MG63 (cell line): ENCODE measurements around the gene MARK4. TPM values are rescaled to one million over a fixed set of nuclear protein-coding genes. Genes with fewer than 3 reads are reported as not detected.
"Not testable (repeated sequence)": the region's sequence is repeated elsewhere in the genome, so short reads cannot be mapped to it uniquely, and the experiment has no call there.

Experiments
- DNase-seq: peaks from one replicate; pipeline ENCODE4 v3.0.0-alpha.2; 2020
- H3K27me3 ChIP-seq: fragments of 250-450 bp; sonication (Bioruptor Pico); 2 replicates; pipeline ENCODE4 v1.5.1; 2020; ENCODE audit warnings: mild to moderate bottlenecking, moderate library complexity
- H3K36me3 ChIP-seq: fragments of 250-450 bp; sonication (Bioruptor Pico); 2 replicates; pipeline ENCODE4 v1.5.1; 2020; ENCODE audit warnings: mild to moderate bottlenecking, moderate library complexity
- H3K4me3 ChIP-seq: fragments of 250-450 bp; sonication (Bioruptor Pico); 2 replicates; pipeline ENCODE4 v1.5.1; 2020; ENCODE audit warnings: mild to moderate bottlenecking, moderate library complexity
- H3K9me3 ChIP-seq: fragments of 250-450 bp; sonication (Bioruptor Pico); 2 replicates; pipeline ENCODE4 v1.5.1; 2020; ENCODE audit warnings: mild to moderate bottlenecking, moderate library complexity
- total RNA-seq: library from RNA; depleted of rRNA; stranded (reverse); fragments of >200 nt; shearing (Covaris generic); gene quantifications from 2 replicates; pipeline ENCODE4 v1.2.3, GENCODE V29; 2014; ENCODE audit warnings: low replicate concordance

The MARK4 gene
- total RNA-seq, 1 experiment from 2014 or later, result 12.0 TPM

DNA sequence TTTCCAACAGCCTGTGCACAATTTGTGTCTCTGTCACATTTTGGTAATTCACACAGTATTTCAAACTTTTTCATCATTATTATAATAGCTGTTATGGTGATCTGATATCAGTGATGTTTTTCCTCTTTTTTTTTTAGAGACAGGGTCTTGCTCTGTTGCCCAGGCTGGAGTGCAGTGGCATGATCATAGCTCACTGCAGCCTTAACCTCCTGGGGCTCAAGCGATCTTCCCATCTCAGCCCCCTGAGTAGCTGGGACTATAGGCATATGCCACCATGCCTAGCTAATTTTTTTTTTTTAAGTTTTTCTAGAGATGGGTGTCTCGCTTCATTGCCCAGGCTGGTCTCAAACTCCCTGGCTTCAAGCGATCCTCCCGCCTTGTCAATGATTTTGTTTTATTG lies 5.8 kb downstream of the MARK4 start:
- no peak overlapping the region for H3K4me3 ChIP-seq
- H3K27me3 ChIP-seq, result no peaks in the 10 kb centered on the region
- no peak for DNase-seq
- no peaks in the 10 kb centered on the region for H3K9me3 ChIP-seq
- peaks cover 28% of the 10 kb centered on the region for H3K36me3 ChIP-seq

DNA sequence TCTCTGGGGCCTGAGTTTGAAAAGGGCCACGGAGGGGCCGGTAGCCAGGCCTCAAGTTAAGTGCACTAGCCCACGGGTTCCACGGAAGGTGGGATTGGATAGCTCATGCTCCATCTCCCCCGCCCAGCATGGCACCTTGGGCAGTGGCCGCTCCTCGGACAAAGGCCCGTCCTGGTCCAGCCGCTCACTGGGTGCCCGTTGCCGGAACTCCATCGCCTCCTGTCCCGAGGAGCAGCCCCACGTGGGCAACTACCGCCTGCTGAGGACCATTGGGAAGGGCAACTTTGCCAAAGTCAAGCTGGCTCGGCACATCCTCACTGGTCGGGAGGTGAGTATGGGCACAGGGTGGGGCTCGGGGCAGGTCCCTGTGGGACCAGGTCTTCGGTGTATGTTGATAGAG lies 7.8 kb downstream of the MARK4 start:
- Histone ChIP-seq H3K4me3 (no peak overlapping the region), H3K27me3 (no peaks in the 10 kb centered on the region), H3K36me3 (peaks cover 22% of the 10 kb centered on the region), H3K9me3 (no peaks in the 10 kb centered on the region)
- DNase-seq, result no peak

DNA sequence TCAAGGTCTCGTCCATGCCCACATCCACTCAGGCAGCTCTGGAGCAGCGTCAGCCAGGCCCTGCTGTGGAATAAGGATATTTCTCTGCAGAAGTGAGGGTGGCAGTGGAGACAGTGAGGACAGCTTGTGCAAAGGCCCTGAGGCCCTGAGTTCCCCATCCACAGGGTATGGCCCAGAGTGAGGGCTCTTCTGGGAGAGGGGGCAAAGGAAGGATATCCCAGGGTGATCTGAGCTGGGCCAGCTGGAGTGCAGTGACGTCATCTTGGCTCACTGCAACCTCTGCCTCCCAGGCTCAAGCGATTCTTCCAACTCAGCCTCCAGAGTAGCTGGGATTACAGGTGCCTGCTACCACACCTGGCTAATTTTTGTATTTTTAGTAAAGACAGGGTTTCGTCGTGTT lies 11.5 kb downstream of the MARK4 start:
- H3K9me3 ChIP-seq, result no peaks in the 10 kb centered on the region

DNA sequence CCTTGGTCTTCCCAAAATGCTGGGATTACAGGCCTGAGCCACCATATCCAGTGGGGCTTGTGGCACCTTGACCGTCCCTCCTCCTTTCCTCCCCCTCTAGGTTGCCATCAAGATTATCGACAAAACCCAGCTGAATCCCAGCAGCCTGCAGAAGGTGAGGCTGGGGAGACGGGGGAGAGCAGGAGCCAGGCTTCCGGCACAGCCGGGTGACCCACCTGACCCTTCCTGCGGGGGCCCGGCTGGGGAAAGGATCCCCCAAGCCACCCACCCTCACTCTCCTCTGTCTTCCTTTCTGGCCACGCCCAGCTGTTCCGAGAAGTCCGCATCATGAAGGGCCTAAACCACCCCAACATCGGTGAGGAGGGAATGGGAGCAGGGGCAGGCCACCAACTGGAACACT lies 11.9 kb downstream of the MARK4 start:
- no peaks in the 10 kb centered on the region for H3K9me3 ChIP-seq
- no peaks in the 10 kb centered on the region for H3K27me3 ChIP-seq
- DNase-seq, result no peak
- H3K4me3 ChIP-seq, result no peak overlapping the region
- H3K36me3 ChIP-seq, result peaks cover 24% of the 10 kb centered on the region

More for the DNA sequence above, 11.5 kb downstream of the MARK4 start:
- H3K4me3 ChIP-seq, result no peak overlapping the region
- peaks cover 19% of the 10 kb centered on the region for H3K36me3 ChIP-seq
- no peaks in the 10 kb centered on the region for H3K27me3 ChIP-seq
- DNase-seq, result no peak

DNA sequence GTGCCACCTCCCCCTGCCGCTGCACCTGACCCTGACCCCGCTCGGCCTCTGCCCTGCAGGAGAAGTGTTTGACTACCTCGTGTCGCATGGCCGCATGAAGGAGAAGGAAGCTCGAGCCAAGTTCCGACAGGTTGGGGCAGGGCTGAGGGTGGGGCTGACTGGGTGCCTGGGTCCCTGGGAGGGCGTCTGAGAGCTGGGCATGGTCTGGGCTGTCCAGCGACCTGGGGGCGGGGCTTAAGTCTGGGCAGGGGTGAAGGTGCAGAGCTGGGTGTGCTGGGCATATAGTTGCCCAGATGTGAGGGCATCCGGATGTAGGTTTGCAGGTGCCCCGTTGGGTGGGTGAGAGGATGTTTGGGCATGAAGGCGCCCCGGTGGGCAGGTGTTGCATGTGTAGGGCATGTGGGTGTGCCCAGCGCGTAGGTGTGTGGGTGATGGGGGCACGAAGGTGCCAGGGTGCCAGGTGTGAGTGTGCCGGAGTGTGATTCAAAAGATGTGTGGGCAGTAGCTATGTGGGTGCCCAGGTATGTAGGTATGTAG lies 13.8 kb downstream of the MARK4 start:
- no peak for DNase-seq
- Histone ChIP-seq H3K4me3 (no peak overlapping the region), H3K9me3 (no peaks in the 10 kb centered on the region), H3K27me3 (no peaks in the 10 kb centered on the region), H3K36me3 (peaks cover 20% of the 10 kb centered on the region)

DNA sequence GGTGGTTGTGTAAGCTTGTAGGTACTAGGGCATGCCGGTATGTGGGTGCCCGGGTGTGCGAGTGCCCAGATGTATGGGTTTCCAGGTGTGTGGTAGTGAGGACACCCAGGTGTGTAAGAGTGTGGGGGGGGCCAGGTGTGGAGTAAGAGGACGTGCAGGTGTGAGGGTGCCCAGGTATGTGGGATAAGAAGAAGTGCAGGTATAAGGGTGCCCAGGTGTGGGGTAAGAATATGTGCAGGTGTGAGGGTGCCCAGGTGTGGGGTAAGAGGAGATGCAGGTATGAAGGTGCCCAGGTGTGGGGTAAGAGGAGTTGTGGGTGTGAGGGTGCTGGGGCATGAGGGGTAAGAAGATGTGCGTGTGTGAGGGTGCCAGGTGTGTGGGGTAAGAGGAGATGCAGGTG lies 14.3 kb downstream of the MARK4 start:
- no peak for DNase-seq
- H3K27me3 ChIP-seq, result no peaks in the 10 kb centered on the region
- H3K36me3 ChIP-seq, result peaks cover 20% of the 10 kb centered on the region
- H3K9me3 ChIP-seq, result no peaks in the 10 kb centered on the region
- no peak overlapping the region for H3K4me3 ChIP-seq

DNA sequence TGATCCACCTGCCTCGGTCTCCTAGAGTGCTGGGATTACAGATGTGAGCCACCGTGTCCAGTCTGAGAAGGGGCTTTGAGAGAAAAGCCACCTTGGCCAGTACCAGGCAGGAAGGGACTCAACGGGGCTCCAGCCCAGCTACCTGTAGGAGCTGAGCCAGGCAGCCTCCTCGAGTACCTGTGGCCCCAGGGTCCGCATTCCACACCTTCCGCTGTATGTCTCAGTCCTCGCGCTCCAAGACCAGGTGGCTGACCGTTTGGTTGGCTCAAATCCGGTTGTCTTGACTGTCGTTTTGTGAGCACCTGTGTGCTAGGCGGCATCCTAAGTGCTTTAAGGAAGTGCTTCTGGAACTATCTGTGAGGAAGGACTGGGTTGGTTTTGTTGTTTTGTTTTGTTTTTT lies 16.2 kb downstream of the MARK4 start:
- Histone ChIP-seq H3K27me3 (no peaks in the 10 kb centered on the region), H3K9me3 (no peaks in the 10 kb centered on the region)
- DNase-seq, result no peak

DNA sequence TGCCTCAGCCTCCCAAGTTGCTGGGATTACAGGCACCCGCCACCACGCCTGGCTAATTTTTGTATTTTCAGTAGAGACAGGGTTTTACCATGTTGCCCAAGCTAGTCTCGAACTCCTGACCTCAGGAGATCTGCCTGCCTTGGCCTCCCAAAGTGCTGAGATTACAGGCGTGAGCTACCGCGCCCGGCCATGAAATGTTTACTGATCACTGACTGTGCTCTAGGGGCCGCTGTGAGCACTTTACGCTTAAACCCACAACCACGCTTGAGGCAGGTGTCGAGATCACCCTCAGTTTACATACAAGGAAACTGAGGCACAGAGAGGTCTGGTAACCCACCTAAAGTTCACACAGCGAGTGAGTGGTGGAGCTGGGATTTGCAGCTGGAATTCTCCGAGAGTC lies 18.9 kb downstream of the MARK4 start:
- DNase-seq, H3K27me3 ChIP-seq, H3K9me3 ChIP-seq, H3K4me3 ChIP-seq: not testable (repeated sequence)
- H3K36me3 ChIP-seq, result peaks cover 45% of the 10 kb centered on the region

More for the DNA sequence above, 16.2 kb downstream of the MARK4 start:
- no peak overlapping the region for H3K4me3 ChIP-seq
- H3K36me3 ChIP-seq, result peaks cover 33% of the 10 kb centered on the region

DNA sequence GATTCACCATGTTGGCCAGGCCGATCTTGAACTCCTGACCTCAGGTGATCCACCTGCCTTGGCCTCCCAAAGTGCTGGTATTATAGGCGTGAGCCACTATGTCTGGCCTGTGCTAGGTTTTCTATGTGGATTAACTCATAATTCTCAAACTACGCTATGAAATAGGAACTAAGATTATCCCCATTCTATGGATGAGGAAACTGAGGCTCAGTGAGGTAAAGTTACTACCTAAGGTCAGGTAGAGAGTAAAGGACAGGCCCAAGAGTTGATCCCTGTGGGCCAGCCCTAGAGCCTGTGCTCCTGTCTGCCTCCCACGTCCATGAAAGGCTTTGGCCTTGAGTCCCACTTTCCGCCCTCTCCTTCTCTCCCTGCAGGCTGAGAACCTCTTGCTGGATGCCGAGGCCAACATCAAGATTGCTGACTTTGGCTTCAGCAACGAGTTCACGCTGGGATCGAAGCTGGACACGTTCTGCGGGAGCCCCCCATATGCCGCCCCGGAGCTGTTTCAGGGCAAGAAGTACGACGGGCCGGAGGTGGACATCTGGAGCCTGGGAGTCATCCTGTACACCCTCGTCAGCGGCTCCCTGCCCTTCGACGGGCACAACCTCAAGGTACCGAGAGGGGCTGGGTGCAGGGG lies 20.1 kb downstream of the MARK4 start:
- H3K9me3 ChIP-seq, result no peaks in the 10 kb centered on the region
- no peaks in the 10 kb centered on the region for H3K27me3 ChIP-seq
- peaks cover 55% of the 10 kb centered on the region for H3K36me3 ChIP-seq
- no peak overlapping the region for H3K4me3 ChIP-seq
- DNase-seq, result no peak

DNA sequence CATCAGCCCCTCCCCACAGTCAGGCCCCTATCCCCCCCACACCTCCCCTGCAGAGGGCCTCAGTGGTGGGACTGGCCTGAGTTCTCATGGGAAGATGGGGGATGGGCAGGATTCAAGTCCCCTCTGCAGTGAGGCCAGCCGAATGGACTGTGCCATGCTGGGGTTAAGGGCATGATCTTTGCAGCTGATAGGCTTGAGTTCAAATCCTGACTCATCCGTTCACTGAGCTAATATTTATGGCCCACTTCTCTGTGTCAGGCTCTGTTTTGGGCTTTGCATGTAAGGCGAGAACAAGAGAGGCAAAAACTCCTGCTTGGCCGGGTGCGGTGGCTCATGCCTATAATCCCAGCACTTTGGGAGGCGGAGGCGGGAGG lies 20.7 kb downstream of the MARK4 start:
- H3K4me3 ChIP-seq, result no peak overlapping the region
- no peak for DNase-seq
- no peaks in the 10 kb centered on the region for H3K9me3 ChIP-seq
- H3K27me3 ChIP-seq, result no peaks in the 10 kb centered on the region
- H3K36me3 ChIP-seq, result peaks cover 53% of the 10 kb centered on the region

DNA sequence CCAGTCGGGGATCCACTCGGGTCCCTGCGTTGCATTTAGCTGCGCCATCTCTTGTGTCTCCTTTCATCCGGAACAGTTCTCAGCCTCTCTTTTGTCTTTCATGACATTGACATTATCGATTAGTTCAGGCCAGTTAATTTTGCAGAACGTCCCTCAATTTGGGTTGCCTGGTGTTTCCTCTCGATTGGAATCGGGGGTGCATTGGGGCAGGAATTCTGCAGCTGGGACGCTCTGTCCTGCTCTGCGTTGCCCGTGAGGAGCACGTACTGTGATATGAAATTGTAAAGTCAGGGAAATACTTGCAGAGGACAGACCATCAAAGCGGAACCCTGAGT lies 22.4 kb downstream of the MARK4 start:
- Histone ChIP-seq H3K9me3 (no peaks in the 10 kb centered on the region), H3K4me3 (no peak overlapping the region), H3K36me3 (peaks cover 59% of the 10 kb centered on the region), H3K27me3 (no peaks in the 10 kb centered on the region)
- DNase-seq, result no peak

DNA sequence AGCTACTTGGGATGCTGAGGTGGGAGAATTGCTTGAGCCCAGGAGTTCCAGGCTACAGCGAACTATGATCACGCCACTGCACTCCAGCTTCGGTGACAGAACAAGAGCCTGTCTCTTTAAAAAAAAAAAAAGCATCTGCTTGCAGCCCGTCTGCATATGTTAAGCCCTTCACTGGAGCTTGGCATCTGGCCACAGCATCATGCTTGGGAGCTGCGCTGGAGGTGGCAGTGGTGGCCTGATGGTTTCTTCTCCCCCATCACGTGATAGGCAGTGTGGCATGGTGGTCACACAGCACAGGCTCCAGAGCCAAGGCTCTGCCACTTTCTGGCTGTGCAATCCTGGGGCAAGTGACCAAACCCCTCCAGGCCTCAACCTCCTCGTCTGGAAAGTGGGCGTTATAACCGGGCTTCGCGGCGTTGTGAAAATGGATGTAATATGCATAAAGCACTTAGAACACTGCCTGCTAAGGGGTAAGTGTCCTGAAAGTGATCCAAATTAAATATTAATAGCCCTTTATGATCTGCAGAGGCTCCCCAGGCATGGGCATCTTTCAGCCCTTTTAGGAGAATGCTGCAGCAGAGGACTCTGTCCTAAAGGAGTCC lies 24.4 kb downstream of the MARK4 start:
- DNase-seq, result no peak
- Histone ChIP-seq H3K4me3 (no peak overlapping the region), H3K27me3 (no peaks in the 10 kb centered on the region), H3K9me3 (no peaks in the 10 kb centered on the region), H3K36me3 (peaks cover 68% of the 10 kb centered on the region)

DNA sequence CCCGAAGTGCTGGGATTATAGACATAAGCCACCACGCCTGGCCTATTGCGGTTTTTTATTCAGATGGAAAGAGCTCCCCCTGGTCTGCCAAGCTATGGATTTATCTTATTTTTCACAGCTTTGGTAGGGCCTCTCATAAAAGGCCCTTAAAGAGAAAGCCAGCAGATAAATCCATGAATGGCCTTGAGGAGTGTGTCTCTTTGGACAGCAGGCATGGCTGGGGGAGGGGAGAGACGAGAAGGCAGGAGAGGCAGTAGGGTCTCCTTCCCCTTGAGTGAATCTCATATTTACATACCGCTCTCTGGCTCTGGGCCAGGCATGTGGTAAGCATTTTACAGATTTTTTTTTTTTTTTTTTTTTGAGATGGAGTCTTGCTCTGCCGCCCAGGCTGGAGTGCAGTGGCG lies 25.2 kb downstream of the MARK4 start:
- Histone ChIP-seq H3K36me3 (peaks cover 61% of the 10 kb centered on the region), H3K9me3 (no peaks in the 10 kb centered on the region), H3K4me3 (no peak overlapping the region), H3K27me3 (no peaks in the 10 kb centered on the region)
- DNase-seq, result no peak

DNA sequence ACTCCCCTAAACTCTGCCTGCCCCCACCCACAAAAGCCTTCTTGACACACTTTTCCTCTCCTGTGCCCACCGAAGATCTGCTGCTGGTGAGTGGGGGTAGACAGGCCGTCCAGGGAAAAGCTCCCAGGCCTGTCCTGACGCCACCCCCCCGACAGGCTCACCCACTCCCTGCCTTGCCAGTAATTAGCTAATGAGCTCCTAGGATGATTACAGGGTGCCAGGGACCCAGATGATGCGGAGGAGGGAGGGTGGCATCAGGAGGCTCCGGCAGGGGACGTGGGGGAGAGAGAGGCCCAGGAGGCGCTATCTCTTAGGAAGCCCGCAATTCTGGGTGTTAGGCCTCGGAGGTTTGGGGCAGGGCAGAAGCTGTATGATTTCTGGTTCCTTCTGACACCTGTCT lies 27.0 kb downstream of the MARK4 start:
- Histone ChIP-seq H3K9me3 (no peaks in the 10 kb centered on the region), H3K4me3 (no peak overlapping the region), H3K36me3 (peaks cover 66% of the 10 kb centered on the region), H3K27me3 (no peaks in the 10 kb centered on the region)
- no peak for DNase-seq

DNA sequence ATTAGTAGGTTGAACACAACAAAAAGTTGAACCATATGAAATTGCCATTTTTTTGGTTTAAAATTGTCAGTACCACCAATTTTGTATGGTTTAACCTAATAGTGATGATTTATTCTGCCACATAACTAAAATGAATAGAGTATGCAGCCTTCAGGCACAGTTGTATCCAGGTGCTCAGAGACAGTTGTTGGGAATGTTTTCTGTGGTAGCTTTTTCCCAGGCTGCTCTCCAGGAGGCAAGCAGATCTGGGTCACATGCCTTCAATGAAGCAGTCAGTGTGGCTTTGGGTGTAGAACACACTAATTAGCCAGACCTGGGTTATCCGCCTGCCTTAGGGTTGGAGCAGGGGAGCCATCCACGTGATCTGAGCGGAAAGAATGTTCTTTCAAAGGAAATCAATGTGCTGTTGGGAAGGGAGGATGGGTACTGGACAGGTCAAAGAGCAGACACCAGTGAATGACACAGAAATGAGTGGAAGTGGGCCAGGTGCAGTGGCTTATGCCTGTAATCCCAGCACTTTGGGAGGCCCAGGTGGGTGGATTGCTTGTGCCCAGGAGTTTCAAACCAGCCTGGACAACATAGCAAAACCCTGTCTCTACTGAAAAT lies 28.6 kb downstream of the MARK4 start:
- Histone ChIP-seq H3K27me3 (no peaks in the 10 kb centered on the region), H3K4me3 (no peak overlapping the region), H3K9me3 (no peaks in the 10 kb centered on the region), H3K36me3 (peaks cover 54% of the 10 kb centered on the region)
- DNase-seq, result no peak

DNA sequence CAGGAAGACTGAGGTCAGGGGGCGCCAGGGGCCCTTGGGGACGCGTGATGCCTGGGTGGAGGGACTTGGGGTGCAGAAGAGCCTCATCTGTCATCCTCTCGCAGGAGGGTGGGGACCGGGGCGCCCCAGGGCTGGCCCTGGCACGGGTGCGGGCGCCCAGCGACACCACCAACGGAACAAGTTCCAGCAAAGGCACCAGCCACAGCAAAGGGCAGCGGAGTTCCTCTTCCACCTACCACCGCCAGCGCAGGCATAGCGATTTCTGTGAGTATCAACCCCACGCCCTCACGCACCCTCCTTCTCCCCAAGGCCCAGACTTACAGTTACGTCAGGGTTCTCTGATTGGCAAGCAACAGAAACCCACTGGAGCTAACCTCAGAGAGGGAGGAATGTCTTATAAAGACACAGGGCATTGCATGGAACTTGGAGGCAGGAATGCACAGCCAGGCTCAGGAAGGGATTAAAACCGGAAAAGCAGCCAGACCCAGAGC lies 29.4 kb downstream of the MARK4 start:
- no peaks in the 10 kb centered on the region for H3K27me3 ChIP-seq
- no peaks in the 10 kb centered on the region for H3K9me3 ChIP-seq
- H3K4me3 ChIP-seq, result no peak overlapping the region
- peaks cover 53% of the 10 kb centered on the region for H3K36me3 ChIP-seq
- DNase-seq, result no peak

DNA sequence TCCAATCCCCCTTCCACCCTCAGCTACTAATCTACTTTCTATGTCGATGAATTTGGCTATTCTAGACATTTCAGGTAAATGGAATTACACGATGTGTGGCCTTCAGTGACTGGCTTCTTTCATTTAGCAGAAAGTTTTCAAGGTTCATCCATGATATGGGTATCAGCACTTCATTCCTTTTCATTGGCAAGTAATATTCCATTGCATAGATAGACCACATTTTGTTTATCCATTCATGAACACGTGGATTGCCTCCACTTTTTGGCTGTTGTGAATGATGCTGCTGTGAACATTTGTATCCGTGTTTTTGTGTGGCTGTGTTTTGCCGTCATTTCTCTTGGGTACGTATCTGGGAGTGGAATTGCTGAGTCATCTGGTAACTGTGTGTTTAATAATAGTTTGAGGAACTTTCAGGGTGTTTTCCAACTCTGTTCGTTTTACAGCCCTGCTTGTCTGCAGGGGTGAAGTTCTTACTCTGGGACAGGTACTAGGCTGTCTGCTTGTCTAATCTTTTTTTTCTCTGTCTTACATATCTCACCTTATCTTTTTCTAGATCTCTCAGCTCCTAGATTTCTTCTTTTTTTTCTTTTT lies 32.5 kb downstream of the MARK4 start:
- H3K4me3 ChIP-seq, result no peak overlapping the region
- H3K9me3 ChIP-seq, result no peaks in the 10 kb centered on the region
- H3K27me3 ChIP-seq, result no peaks in the 10 kb centered on the region
- peaks cover 47% of the 10 kb centered on the region for H3K36me3 ChIP-seq
- no peak for DNase-seq
